ENCODE results near the gene KCNAB1.

- TF ChIP-seq POLR2A (IDR thresholded peaks at IDR 0.05; ENCODE audit: low read length) (no peak), GATA1 (IDR thresholded peaks at IDR 0.05; ENCODE audit: low read depth, low read length) (no peak)
Observed at GRCh38 chr3:156109989-156110388, 10.4 kb upstream of the KCNAB1 start.

Data from erythroblast (primary cell).